ENCODE data around the gene BRD9.
"Not testable (repeated sequence)": the region's sequence is repeated elsewhere in the genome, so short reads cannot be mapped to it uniquely, and the experiment has no call there.

The BRD9 gene

DNA sequence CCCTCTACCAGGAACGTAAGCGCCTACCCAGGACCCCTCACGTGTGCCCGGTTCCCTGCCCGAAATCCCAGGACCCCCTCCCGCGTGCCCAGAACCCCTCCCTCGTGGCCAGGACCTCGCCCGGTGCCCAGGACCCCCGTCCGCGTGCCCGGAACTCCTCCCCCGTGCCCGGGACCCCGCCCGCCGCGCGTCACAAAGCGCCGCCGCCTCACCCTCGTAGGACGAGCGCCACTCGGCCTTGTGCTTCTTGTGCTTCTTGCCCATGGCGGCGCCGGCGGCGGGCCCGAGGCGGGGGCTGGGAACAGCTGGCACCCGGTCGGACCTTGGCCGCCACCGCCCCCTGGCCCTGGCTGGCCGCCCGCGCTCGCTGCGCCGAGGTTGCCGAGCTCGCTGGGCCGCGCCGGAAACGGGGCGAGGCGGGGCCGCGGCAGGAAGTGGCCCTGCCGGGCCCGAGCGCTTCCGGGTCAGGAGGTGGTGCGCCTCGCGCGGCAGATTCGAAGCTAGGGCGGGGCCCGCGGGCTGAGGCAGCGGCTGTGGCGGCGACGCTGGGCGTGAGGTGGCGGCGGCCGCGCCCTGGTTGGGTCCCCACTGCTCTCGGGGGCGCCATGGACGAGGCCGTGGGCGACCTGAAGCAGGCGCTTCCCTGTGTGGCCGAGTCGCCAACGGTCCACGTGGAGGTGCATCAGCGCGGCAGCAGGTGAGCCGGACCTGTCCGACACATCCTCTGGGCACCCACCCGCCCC lies at the start of gene BRD9, which contains the start of gene TRIP13:
BRD9 (minus strand) TSS at position 408 of the 743 bp plus-strand sequence; CDS start at position 264, 144 bp downstream.
TRIP13 (plus strand) TSS at position 491 of the 743 bp plus-strand sequence; CDS start at position 606, 115 bp downstream.
- DNase-seq = peak; percentile 85

DNA sequence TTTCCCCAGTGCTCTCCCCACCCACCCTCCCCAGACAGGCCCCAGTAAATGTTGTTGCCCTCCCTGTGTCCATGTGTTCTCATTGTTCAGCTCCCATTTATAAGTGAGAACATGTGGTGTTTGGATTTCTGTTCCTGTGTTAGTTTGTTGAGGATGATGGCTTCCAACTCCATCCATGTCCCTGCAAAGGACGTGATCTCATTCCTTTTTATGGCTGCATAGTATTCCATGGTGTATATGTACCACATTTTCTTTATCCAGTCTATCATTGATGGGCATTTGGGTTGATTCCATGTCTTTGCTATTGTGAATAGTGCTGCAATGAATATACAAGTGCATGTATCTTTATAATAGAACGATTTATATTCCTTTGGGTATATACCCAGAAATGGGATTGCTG lies 48.1 kb upstream of the BRD9 start:
- not testable (repeated sequence) for DNase-seq

DNA sequence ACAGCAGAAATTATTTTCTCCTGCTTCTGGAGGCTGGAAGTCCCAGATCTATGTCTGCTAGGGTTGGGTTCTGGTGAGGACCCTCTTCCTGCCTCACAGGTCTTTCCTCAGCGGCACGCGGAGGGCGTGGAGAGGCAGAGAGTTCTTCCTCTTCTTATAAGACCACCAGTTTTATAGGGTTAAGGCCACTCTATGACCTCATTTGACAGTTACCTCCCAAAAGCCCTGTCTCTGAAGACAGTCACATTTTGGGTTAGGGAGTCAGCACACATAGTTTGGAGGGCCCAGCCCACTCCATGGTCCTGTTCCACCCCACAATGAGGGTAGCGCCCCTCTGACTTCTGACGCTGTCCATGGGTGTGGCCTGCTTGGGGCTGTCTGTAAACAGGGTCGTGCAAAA lies 46.8 kb upstream of the BRD9 start:
- DNase-seq = no peak

DNA sequence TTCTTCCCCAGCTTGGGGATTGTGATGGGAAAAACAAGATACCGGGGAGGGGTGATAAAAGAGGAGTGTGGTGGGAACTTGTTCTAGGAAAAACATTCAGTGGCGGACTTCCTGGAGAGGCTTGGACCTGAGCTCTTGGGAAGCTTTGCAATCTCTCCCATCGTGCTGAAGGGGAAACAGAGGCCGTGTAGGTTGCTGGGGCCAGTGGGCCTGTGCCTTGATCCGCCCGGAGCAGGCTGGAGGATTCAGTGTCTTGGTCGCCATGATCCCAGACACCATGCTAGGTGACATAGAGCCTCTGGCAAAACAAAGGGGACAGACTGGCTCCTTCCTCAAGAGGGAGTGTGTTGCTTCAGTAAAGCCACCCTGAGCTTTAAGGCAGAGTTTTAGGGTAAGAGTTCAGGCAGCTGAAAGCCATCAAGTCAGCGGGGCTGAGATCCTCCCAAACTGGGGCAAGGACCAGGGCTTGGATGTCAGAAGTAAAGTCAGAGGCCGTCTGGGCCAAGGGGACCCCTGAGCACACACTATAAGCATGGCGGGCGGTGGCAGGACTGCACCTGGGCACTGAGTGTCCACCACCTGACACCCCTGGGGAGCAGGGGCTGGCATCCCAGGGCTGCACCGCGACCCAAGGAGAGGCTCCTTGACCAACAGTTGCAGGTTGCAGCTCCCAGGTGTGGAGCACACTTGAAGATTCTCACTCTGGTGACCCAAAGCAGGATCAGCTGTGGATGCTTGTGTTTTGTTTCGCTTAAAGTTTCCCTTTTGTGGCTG lies 44.7 kb upstream of the BRD9 start:
- no peak for DNase-seq

DNA sequence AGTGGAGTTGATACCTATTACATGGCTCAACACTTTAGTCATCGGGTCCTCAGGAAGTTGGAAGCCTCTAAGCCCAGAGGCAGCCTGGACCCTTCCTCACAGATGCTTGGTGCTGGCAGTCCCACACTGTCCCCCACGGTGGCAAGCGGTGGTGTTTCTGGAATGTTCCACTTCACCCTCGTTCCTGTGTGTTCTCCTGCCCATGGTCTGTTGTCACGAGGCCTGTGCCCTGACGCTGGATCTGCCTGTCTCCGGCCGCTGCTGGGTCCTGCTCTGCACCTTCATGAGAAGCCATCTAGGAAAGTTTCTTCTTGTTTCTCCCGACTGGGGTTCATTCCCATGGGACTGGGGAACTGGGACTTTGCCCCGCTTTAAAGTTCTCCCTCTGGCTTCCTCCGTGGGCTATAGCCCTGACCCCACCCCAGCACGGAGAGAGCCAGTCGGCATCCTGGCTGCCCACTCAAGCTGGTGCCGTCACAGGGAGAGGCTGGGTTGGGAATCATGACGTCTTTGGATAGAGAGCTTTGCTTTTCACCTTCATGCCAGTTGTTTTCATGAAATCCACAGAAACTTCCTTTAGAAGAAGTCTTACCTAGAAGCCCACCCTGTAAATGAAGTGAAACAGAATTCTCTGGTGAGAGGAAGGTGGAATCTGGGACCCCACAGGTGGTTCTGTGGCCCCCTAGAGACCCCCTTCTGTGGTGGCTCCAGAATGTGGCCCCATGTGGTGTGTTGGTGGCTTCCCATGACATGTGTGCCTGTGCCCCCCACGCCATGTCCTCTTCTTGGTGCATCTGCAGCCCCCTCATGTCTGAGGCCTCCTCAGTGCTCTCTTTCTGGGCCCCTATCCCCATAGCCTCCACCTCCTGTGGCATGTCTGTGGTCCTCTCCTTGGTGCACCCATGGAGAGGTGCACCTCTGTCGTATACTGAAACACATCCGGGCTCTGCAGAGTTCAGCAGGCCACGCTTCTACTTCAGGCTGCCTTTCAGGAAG lies 43.8 kb upstream of the BRD9 start:
- DNase-seq = no peak

DNA sequence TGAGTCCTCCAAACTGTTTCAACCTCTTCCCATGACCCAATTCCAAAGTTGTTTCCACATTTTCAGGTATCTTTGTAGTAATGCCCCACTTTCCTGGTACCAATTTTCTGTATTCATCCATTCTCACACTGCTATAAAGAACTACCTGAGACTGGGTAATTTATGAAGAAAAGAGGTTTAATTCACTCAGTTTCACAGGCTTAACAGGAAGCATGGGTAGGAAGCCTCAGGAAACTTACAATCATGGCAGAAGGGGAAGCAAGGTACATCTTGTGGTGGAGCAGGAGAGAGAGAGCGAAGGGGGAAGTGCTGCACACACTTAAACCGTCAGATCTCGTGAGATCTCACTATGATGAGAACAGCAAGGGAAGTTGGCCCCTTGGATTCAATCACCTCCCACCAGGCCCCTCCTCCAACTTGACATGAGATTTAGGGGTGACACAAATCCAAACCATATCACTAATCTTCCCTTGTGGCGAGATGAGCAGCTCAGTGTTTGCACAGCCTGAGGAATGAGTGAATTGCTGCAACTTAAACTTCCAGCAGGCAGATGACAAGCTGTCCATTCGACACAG lies 43.0 kb upstream of the BRD9 start:
- DNase-seq = no peak

DNA sequence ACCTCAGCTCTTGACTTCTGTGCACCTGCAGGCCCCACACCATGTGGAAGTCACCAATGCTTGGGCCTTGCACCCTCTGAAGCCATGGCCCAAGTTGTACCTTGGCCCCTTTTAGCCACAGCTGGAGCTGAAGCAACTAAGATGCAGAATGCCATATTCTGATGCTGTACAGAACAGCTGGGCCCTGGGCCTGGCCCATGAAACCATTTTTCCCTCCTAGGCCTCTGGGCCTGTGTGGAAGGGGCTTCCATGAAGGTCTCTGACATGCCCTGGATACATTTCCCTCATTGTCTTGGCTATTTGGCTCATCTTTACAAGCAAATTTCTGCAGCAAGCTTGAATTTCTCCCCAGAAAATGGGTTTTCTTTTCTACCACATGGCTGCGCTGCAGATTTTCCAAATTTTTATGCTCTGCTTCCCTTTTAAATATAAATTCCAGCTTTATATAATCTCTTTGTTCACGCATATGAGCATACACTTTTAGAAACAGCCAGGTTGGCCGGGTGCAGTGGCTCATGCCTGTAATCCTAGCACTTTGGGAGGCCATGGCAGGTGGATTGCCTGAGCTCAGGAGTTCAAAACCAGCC lies 41.9 kb upstream of the BRD9 start:
- DNase-seq = not testable (repeated sequence)

DNA sequence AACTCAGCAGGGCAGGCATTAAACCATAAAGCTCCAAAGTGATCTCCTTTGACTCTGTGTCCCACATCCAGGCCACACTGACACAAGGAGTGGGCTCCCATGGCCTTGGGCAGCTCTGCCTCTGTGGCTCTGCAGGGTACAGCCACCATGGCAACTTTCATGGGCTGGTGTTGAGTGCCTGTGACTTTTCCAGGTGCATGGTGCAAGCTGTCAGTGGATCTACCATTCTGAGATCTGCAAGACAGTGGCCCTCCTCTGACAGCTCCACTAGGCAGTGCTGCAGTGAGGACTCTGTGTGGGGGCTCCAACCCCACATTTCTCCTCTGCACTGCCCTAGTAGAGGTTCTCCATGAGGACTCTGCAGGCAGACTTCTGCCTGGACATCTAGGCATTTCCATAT lies 41.4 kb upstream of the BRD9 start:
- DNase-seq = not testable (repeated sequence)

DNA sequence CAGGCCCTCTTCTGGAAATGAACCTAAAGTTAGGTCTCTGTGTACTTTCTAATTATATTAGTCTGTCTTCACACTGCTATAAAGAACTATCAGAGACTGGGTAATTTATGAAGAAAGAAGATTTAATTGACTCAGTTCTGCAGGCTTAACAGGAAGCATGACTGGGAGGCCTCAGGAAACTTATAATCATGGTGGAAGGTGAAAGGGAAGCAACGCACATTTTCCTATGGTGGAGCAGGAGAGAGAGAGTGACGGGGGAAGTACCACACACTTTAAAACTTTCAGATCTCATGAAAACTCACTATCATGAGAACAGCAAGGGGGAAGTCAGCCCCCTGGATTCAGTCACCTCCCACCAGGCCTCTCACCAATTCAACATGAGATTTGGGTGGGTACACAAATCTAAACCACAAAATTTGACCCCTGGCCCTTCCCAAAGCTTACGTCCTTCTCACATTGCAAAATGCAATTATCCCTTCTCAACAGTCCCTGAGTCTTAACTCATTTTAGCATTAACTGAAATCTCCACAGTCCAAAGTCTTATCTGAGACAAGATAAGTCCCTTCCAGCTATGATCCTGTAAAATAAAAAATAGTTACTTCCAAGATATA lies 40.8 kb upstream of the BRD9 start:
- no peak for DNase-seq

DNA sequence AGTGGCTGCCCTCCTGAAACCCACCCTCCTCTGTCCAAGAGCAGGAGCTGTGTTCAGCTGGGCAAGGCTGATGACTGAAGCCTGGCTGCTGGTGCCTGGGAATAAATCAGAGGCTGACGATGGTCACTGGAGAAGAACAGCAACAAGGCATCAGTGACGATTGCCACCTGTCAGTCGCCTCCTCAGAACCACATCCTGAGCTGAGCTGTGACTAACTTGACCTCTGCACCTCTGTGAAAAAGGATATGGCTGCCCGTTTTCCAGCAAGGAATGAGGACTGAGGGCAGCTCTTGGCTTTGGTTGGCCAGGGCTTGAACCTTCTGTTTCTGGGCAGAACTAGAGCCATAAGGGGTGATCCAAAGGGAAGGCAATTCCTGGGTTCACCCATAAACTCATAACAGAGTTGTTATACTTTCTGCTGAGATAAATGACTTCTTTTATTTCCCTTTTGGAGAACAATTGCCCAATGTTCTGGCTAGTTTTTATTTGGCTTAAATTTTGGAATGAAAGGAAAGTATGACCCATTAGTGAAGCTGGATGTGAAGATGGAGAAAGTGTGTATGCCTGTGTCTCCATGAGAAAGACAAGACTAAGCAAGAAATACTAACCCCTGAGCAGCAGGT lies 40.1 kb upstream of the BRD9 start:
- DNase-seq = no peak

DNA sequence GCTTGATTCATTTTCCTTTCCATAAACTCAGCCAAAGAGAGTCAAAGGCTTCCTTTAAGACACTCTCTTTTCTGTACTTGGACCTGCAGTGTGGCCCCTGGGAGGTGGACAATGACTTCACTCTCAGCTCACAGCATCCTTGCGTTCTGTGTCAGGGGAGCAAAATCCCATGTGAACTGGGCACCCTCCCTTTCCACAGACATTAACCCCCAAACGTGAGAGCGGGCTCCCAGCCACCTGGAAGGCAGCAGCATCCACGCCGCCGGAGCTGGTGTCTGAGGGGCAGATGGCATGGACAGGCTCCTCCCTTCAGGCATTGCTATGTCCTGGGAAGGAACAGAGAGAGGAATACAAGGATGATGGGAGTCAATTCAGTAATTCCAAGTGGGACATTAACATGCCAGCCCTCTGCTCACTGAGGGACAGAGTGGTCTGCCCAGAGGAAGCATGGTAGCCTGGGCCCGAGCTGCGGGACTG lies 39.6 kb upstream of the BRD9 start:
- DNase-seq = no peak

DNA sequence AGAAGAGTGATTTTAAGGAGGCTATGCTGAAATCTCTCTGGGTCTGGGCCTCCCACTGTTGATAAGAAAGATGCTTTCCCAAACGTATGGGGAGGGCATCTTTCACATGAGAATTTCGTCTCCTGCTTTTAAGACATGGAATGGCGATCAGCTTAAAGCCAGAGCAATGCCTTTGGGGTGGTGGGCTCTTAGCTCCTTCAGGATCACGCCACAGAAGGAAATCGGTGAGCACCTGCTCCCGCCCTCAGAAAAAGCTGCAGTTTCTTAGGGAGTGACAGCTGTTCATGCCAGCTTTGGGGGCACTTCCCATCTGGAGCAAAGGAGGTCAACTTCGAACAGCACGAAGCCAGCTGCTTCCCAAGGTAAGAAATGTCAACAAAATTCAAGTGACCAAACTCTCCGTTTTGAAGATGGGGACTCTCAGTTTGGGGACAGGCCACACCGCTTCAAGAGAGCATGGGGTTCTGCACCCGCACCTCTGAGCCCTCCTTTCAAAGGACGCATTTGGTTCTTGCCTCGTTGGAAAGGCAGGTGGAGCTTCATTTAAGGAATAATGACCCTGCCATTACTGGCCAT lies 39.1 kb upstream of the BRD9 start:
- DNase-seq = no peak

DNA sequence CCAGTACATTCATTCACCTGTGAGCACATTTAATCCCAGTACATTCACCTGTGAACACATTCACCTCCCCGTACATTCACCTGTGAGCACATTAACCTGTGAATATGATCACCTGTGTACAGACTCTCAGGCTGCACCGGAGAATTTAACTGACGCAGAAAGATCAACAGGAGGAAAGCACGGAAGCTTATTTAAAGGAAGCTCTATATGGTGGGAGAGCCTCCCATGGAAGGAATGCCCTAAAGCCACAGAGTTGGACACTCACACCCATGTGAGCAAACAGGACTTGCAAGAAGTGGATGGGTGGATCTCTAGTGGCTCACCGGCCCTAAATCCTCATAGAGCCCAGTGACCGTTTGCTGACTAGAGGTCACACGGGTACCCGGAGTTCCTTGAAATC lies 38.3 kb upstream of the BRD9 start:
- DNase-seq = no peak

DNA sequence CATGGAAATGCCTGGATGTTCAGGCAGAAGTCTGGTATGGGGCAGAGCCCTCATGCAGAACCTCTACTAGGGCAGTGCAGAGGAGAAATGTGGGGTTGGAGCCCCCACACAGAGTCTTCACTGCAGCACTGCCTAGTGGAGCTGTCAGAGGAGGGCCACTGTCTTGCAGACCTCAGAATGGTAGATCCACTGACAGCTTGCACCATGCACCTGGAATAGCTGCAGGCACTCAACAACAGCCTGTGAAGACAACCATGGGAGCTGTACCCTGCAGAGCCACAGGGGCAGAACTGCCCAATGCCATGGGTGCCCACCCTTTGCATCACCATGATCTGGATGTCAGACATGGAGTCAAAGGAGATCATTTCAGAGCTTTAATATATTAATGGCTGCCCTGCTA lies 37.0 kb upstream of the BRD9 start:
- DNase-seq = no peak

DNA sequence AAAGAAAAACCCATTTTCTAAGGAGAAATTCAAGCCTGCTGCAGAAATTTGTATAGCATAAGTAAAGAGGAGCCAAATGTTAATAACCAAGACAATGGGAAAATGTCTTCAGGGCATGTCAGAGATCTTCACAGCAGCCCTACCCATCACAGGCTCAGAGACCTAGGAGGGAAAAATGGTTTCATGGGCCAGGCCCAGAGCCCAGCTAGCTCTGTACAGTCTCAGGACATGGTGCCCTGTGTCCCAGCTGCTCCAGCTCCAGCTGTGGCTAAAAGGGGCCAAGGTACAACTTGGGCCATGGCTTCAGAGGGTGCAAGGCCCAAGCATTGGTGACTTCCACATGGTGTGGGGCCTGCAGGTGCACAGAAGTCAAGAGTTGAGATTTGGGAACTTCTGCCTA lies 36.6 kb upstream of the BRD9 start:
- not testable (repeated sequence) for DNase-seq

DNA sequence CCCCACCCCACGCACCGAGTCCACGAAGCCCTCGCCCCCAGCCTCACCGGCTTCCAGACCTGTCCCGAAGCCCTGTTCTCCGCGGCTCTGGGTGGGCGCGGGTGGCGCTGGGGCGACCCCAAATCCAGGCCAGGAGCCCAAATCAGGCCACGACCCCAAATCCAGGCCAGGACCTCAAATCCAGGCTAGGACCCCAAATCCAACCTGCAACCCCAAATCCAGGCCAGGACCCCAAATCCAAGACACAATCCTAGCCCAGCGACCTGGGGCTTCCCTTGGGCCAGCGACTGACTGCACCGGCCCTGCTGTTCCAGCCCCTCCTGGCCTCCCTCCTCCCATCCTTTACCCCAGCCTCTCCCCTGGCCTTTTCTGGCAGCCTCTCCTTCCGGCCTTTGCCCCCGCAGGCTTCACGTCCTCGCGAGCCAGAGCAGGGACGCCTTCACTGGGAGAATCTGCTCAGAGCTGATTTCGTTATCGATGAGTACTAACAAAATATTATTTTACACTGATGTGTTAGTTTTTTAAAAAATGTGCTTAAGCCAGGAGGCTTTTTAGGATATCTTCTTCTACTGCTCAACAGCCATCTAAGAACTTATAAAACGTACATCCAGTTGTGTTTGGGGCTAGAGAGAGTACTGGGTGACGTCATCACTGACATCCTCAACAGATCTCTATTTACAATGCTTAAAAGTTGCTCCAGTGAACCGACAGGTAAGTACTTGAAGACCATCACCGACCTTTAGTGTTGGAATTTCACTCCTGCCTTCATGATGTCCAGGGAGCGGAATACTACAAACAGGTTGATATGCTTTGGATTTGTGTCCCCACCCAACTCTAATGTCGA lies 34.8 kb upstream of the BRD9 start:
- no peak for DNase-seq

DNA sequence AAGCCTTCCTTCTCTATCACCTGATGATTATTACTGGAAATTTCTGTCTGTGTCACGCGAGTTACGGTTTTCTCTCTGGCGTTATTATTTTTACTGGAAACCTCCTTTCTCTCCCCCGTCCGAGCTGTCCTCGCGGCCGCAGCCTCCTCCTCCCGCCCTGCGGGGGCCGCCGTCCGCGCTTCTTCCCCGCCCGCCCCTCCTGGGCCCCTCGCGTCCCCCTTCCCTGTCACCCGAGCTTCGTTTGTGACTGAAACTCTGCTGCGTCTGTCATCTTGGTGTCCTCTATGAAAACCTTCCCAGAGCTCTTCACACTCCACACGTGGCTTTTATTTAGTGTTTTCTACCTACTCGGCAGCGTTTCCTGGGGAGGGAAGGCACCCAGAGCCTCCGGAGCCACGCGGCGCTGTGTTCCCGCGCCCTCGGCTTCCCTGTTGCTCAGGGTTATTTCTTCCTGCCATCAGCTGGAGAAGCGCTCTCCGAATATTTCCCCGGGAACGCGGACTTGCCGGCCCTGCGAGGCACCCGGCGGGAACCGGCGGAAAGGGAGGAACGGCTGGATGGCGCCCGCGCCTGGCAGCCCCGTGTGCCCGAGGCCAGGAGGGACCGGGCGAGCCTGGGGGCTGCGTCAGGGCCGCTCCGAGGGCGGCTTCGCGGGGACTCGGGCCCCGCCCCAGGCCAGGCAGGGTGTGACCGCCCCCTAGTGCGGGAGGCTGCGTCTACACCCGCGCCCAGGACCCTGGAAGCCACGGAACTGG lies 34.0 kb upstream of the BRD9 start:
- DNase-seq = no peak

DNA sequence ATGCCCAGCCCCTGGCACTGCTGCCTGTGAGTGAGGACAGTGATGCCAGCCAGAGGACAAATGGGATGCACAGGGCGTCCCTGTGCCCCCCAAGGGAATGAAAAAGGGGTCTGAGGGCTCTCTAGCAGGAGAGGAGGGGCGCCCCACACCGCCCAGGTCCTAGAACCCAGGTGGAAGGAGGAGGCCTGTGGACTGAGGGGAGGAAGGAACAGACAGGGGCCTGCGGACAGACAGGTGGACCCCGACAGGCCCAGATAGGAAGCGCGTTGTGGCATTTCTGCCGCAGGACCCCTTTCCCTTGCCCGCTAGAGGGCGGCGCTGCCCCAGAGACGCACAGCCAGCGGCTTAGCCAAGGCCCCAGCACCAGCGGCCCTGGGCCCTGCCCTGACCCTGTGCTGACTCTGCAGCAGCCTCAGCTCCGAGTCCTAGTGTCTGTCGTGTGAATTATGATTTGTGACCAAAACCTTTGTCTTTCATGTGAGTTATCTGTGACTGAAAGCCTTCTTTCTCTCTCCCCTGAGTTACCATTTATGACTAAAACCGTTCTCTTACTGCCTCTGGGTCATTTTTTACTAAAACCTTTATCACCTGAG lies 30.8 kb upstream of the BRD9 start:
- peak; percentile 72 for DNase-seq

Measured in stimulated activated CD4-positive, alpha-beta T cell treated with anti-CD3 and anti-CD28 coated beads, Interleukin-1b, Interleukin-23, amount 100 ng/mL, for 48 hours (primary cell).